HepG2 (cell line): ENCODE data around the gene USP19. TPM values are rescaled to one million over a fixed set of nuclear protein-coding genes. Genes with fewer than 3 reads are reported as not detected.

Experiments
- ATAC-seq: fragments of 200-7000 bp; cut with Tn5 transposase; 3 replicates; pipeline ENCODE4 v1.9.1; 2020; ENCODE audit warnings: mild to moderate bottlenecking, moderate library complexity
- BruUV-seq: library from RNA; stranded (reverse); fragments of 400-500 nt; replicated peaks from 2 replicates; lab custom pipeline; 2021; lab: Mats Ljungman, UMichigan
- CTCF ChIA-PET: fragments of 300-600 bp; formaldehyde crosslinking; extraction: SDS; loops from one replicate; lab custom pipeline; 2021; ENCODE audit warnings: low total read pairs, inconsistent platforms, low intra/inter-chr PET ratio; lab: Yijun Ruan, JAX
- POLR2A ChIA-PET: fragments of 350-600 bp; sonication (Branson Sonifier 250); formaldehyde crosslinking; loops from one replicate; lab custom pipeline; 2020; ENCODE audit warnings: antibody characterized with exemption, inconsistent platforms; lab: Yijun Ruan, JAX
- DNase-seq: peaks from one replicate; pipeline ENCODE4 v3.0.0-alpha.2; 2015; ENCODE audit warnings: low spot score
- FAIRE-seq: peaks from 3 replicates; lab custom pipeline; 2011; peaks lifted over from hg19 to GRCh38; lab: Jason Lieb, UNC
- H2AFZ ChIP-seq: one replicate; pipeline ENCODE4 v1.6.1; 2011; ENCODE audit warnings: low read length, inconsistent platforms
- H3K27ac ChIP-seq: fragments of 300-600 bp; 3 replicates; pipeline ENCODE4 v1.8.0; 2011; ENCODE audit warnings: mixed run types, mild to moderate bottlenecking, mixed read lengths, low read length, inconsistent platforms; ENCODE audit not compliant: insufficient read depth; ENCODE audit errors: extremely low read length
- H3K27me3 ChIP-seq, 2 experiments: fragments of 200-600 bp in 1 of 2; 2 replicates in 1 of 2; 3 replicates in 1 of 2; pipeline versions ENCODE4 v1.6.0 to v1.8.0; 2011; ENCODE audit warnings: low read length in 2 of 2, mild to moderate bottlenecking in 2 of 2, moderate library complexity in 2 of 2, inconsistent platforms in 1 of 2; ENCODE audit not compliant: insufficient read depth in 2 of 2, control insufficient read depth in 1 of 2
- H3K36me3 ChIP-seq, 2 experiments: fragments of 200-600 bp in 1 of 2; replicated peaks in 1 of 2; 2 replicates in 1 of 2; 3 replicates in 1 of 2; pipeline versions ENCODE4 v1.5.1 to v1.8.0; 2011; ENCODE audit warnings: low read length in 2 of 2, inconsistent platforms in 1 of 2; ENCODE audit not compliant: insufficient read depth in 2 of 2, control insufficient read depth in 1 of 2
- H3K4me1 ChIP-seq: 2 replicates; pipeline ENCODE4 v1.5.1; 2012; ENCODE audit warnings: low read length, inconsistent platforms; ENCODE audit not compliant: insufficient read depth
- H3K4me2 ChIP-seq: 2 replicates; pipeline ENCODE4 v1.6.0; 2011; ENCODE audit warnings: low read depth, low read length, inconsistent platforms
- H3K4me3 ChIP-seq, 3 experiments: fragments of 200-600 bp in 1 of 3; sonication (generic), shearing (Covaris generic) in 1 of 3; replicated peaks in 1 of 3; 2 replicates each; pipeline ENCODE4 v1.5.1; 2011 to 2016; ENCODE audit warnings: low read length in 3 of 3, inconsistent platforms in 2 of 3, low read depth in 2 of 3, mild to moderate bottlenecking in 2 of 3, control low read depth in 1 of 3, mixed read lengths in 1 of 3; ENCODE audit not compliant: insufficient read depth in 1 of 3
- H3K79me2 ChIP-seq: one replicate; pipeline ENCODE4 v1.6.1; 2011; ENCODE audit warnings: low read length, inconsistent platforms; ENCODE audit not compliant: insufficient read depth
- H3K9ac ChIP-seq: 2 replicates; pipeline ENCODE4 v1.6.0; 2011; ENCODE audit warnings: mild to moderate bottlenecking, low read depth, low read length, inconsistent platforms; ENCODE audit not compliant: insufficient read depth
- H3K9me3 ChIP-seq: 2 replicates; pipeline ENCODE4 v1.5.1; 2012; ENCODE audit warnings: mild to moderate bottlenecking, low read length
- H4K20me1 ChIP-seq: 2 replicates; pipeline ENCODE4 v1.6.0; 2011; ENCODE audit warnings: inconsistent platforms, mild to moderate bottlenecking, low read length, moderate library complexity; ENCODE audit not compliant: insufficient read depth
- BCL3 ChIP-seq: sonication (generic); formaldehyde crosslinking; IDR thresholded peaks from 2 replicates; pipeline ENCODE4 v1.5.1; 2020; ENCODE audit warnings: mild to moderate bottlenecking, missing genetic modification reagents, moderate library complexity
- DMAP1 ChIP-seq: IDR thresholded peaks from 2 replicates; pipeline ENCODE4 v1.6.1; 2016
- DR1 ChIP-seq: sonication (generic); formaldehyde crosslinking; IDR thresholded peaks from 2 replicates; pipeline ENCODE4 v1.8.0; 2021; ENCODE audit warnings: mild to moderate bottlenecking, missing genetic modification reagents, inconsistent platforms
- FOXM1 ChIP-seq: sonication (generic); formaldehyde crosslinking; IDR thresholded peaks from 2 replicates; pipeline ENCODE4 v1.5.0; 2020; ENCODE audit warnings: missing genetic modification reagents
- GATAD2A ChIP-seq: IDR thresholded peaks from 2 replicates; pipeline ENCODE4 v1.6.1; 2016
- GLI4 ChIP-seq: sonication (generic); formaldehyde crosslinking; IDR thresholded peaks from 2 replicates; pipeline ENCODE4 v1.5.1; 2020; ENCODE audit warnings: missing genetic modification reagents, mild to moderate bottlenecking, moderate library complexity, borderline replicate concordance
- HBP1 ChIP-seq: IDR thresholded peaks from 2 replicates; pipeline ENCODE4 v1.6.1; 2016; ENCODE audit warnings: low read depth, control low read depth
- HMG20B ChIP-seq: conservative IDR thresholded peaks from 2 replicates; pipeline ENCODE4 v1.6.1; 2016; ENCODE audit warnings: missing genetic modification reagents, missing compliant biosample characterization
- MED13 ChIP-seq: sonication (generic); formaldehyde crosslinking; IDR thresholded peaks from 2 replicates; pipeline ENCODE4 v1.5.0; 2020; ENCODE audit warnings: missing genetic modification reagents
- MXD1 ChIP-seq: sonication (generic); formaldehyde crosslinking; IDR thresholded peaks from 2 replicates; pipeline ENCODE4 v1.4.0; 2020; ENCODE audit warnings: mild to moderate bottlenecking, missing genetic modification reagents
- POLR2G ChIP-seq: fragments of 200-400 bp; formaldehyde crosslinking; IDR thresholded peaks from 2 replicates; pipeline ENCODE4 v1.6.1; 2018; ENCODE audit warnings: mild to moderate bottlenecking, low read depth, low read length, moderate library complexity
- TARDBP ChIP-seq: sonication (generic); formaldehyde crosslinking; IDR thresholded peaks from 2 replicates; pipeline ENCODE4 v1.8.0; 2022; ENCODE audit warnings: mild to moderate bottlenecking, missing genetic modification reagents
- THAP8 ChIP-seq: sonication (generic); formaldehyde crosslinking; IDR thresholded peaks from 2 replicates; pipeline ENCODE4 v1.5.1; 2020; ENCODE audit warnings: missing genetic modification reagents, mild to moderate bottlenecking, borderline replicate concordance
- ZFAT ChIP-seq: sonication (generic); formaldehyde crosslinking; conservative IDR thresholded peaks from 2 replicates; pipeline ENCODE4 v1.8.1; 2023; ENCODE audit warnings: missing genetic modification reagents, inconsistent platforms
- ZFP41 ChIP-seq: sonication (generic); formaldehyde crosslinking; IDR thresholded peaks from 2 replicates; pipeline ENCODE4 v1.4.0; 2020; ENCODE audit warnings: mild to moderate bottlenecking, missing genetic modification reagents, borderline replicate concordance
- ZMYM2 ChIP-seq: sonication (generic); formaldehyde crosslinking; IDR thresholded peaks from 2 replicates; pipeline ENCODE4 v1.8.0; 2022; ENCODE audit warnings: mild to moderate bottlenecking, missing genetic modification reagents
- ZNF235 ChIP-seq: sonication (generic); formaldehyde crosslinking; IDR thresholded peaks from 2 replicates; pipeline ENCODE4 v1.8.1; 2023; ENCODE audit warnings: mild to moderate bottlenecking, missing genetic modification reagents, borderline replicate concordance
- ZNF251 ChIP-seq: sonication (generic); formaldehyde crosslinking; IDR thresholded peaks from 2 replicates; pipeline ENCODE4 v1.9.0; 2021; ENCODE audit warnings: mild to moderate bottlenecking, missing genetic modification reagents
- ZNF253 ChIP-seq: sonication (generic); formaldehyde crosslinking; IDR thresholded peaks from 2 replicates; pipeline ENCODE4 v1.8.0; 2022; ENCODE audit warnings: mild to moderate bottlenecking, missing genetic modification reagents, borderline replicate concordance
- ZNF33B ChIP-seq: sonication (generic); formaldehyde crosslinking; IDR thresholded peaks from 2 replicates; pipeline ENCODE4 v1.5.1; 2020; ENCODE audit warnings: mild to moderate bottlenecking, missing genetic modification reagents
- ZNF460 ChIP-seq: sonication (generic); formaldehyde crosslinking; IDR thresholded peaks from 2 replicates; pipeline ENCODE4 v1.5.1; 2020; ENCODE audit warnings: missing genetic modification reagents, mild to moderate bottlenecking, borderline replicate concordance
- ZNF547 ChIP-seq: sonication (generic); formaldehyde crosslinking; IDR thresholded peaks from 2 replicates; pipeline ENCODE4 v1.5.1; 2020; ENCODE audit warnings: mild to moderate bottlenecking, missing genetic modification reagents
- ZNF776 ChIP-seq: sonication (generic); formaldehyde crosslinking; IDR thresholded peaks from 2 replicates; pipeline ENCODE4 v1.4.0; 2020; ENCODE audit warnings: mild to moderate bottlenecking, missing genetic modification reagents
- WGBS: methylation state at CpG from one replicate; pipeline ENCODE4 v1.1.6; 2017; ENCODE audit warnings: low lambda C conversion rate; 5-methylcytosine and 5-hydroxymethylcytosine counted together
- in situ Hi-C: cut with HindIII; loops from 2 replicates; pipeline ENCODE4 v1.10.0; 2017; ENCODE audit warnings: low pct_unique_long_range_greater_than_20kb; ENCODE audit not compliant: extremely low pct_ligation_motif_present
- intact Hi-C: fragments of 100-400 bp; cut with micrococcal nuclease; formaldehyde crosslinking; loops from one replicate; pipeline ENCODE4 v1.10.0; 2022; ENCODE audit not compliant: unreplicated experiment
- polyA plus RNA-seq, 8 experiments: library from polyadenylated mRNA; depleted of rRNA in 3 of 8; stranded (reverse) in 7 of 8; unstranded in 1 of 8; fragments of >200 nt; fragmentation: Illumina TruSeq in 4 of 8; extraction: Trizol in 4 of 8; gene quantifications; 2 replicates each; pipeline versions ENCODE4 v1.2.1 to v1.2.3, GENCODE V29; 2011 to 2016; ENCODE audit warnings: low read depth in 4 of 8, missing spikeins in 1 of 8, mixed read lengths in 1 of 8; ENCODE audit not compliant: insufficient read depth in 1 of 8
- total RNA-seq, 5 experiments: library from RNA; depleted of rRNA; stranded (reverse); fragments of >200 nt; fragmentation: Illumina TruSeq; extraction: Trizol; gene quantifications; 2 replicates each; pipeline ENCODE4 v1.2.3, GENCODE V29; 2016; ENCODE audit warnings: low read depth in 1 of 5

The USP19 gene
- total and polyA plus RNA-seq, 2 of the 13 experiments (the other 11 are each of a cell fraction or from before 2014, with no cell fraction given) = 28.3 to 31.7 TPM

GRCh38 chr3:49104052-49104426 lies 16.6 kb downstream of the USP19 start:
- Histone ChIP-seq H3K4me3 (peak overlapping the region; percentile 89 to 94 (median 93)), H3K9me3 (no peaks in the 10 kb centered on the region), H3K27ac (peak overlapping the region; percentile 93), H4K20me1 (no peaks in the 10 kb centered on the region), H3K4me1 (peaks cover 24% of the 10 kb centered on the region), H3K4me2 (peak overlapping the region; percentile 94), H3K9ac (peak overlapping the region; percentile 97), H2AFZ (no peak overlapping the region), H3K27me3 (no peaks in the 10 kb centered on the region), H3K79me2 (peaks cover 21% of the 10 kb centered on the region), H3K36me3 (peaks cover 17 to 45% of the 10 kb centered on the region in 2 experiments)
- intact Hi-C loops (loop anchor here (2.0 kb wide), 1 partner anchor 17 kb away; the partner anchor contains the start of gene USP19), in situ Hi-C loops (no loop called here)
- ChIA-PET CTCF (no interaction called here), POLR2A (interaction anchor here (0.6 to 10.0 kb wide), 6 partner anchors 10 to 97 kb away, joined by 3 to 91 read pairs (median 4); partner anchors contain the start of genes NDUFAF3, QRICH1, USP19 and WDR6)
- ATAC-seq (peak; percentile 35), FAIRE-seq (no peak), DNase-seq (no peak)
- 3% methylated on average over 6 of the region's 8 CpGs for WGBS
- TSS peak; percentile 67 for BruUV-seq
- 0 out of 2 replicates have a peak, but pooled peaks have one; percentile 35 for TF ChIP-seq ZNF235 (CRISPR knock-in tag)
- no peak for TF ChIP-seq BCL3 (CRISPR knock-in tag)
- no peak for TF ChIP-seq ZFAT
- peak; percentile 20; the same call in 1 of the 2 replicates for TF ChIP-seq ZNF776 (CRISPR knock-in tag)
- TF ChIP-seq THAP8 = no peak
- TF ChIP-seq FOXM1 (CRISPR knock-in tag) = no peak
- TF ChIP-seq ZNF460 (CRISPR knock-in tag) = no peak
- no peak for TF ChIP-seq ZNF251 (CRISPR knock-in tag)
- TF ChIP-seq DMAP1 (CRISPR knock-in tag) = no peak
- 0 out of 2 replicates have a peak, but pooled peaks have one; percentile 6 for TF ChIP-seq GATAD2A (CRISPR knock-in tag)
- TF ChIP-seq ZNF253 (CRISPR knock-in tag) = no peak
- no peak for TF ChIP-seq MED13
- TF ChIP-seq ZNF33B (CRISPR knock-in tag) = 0 out of 2 replicates have a peak, but pooled peaks have one; percentile 13
- 0 out of 2 replicates have a peak, but pooled peaks have one; percentile 2 for TF ChIP-seq MXD1 (CRISPR knock-in tag)
- TF ChIP-seq TARDBP (CRISPR knock-in tag) = no peak
- no peak for TF ChIP-seq ZFP41 (CRISPR knock-in tag)
- TF ChIP-seq ZMYM2 (CRISPR knock-in tag) = 0 out of 2 replicates have a peak, but pooled peaks have one; percentile 38
- TF ChIP-seq HMG20B (CRISPR knock-in tag) = no peak
- TF ChIP-seq GLI4 (CRISPR knock-in tag) = 0 out of 2 replicates have a peak, but pooled peaks have one; percentile 9
- no peak for TF ChIP-seq DR1 (CRISPR knock-in tag)
- no peak for TF ChIP-seq POLR2G
- TF ChIP-seq HBP1 = no peak
- peak; percentile 19; the same call in 1 of the 2 replicates for TF ChIP-seq ZNF547 (CRISPR knock-in tag)
